Lung (tissue), 12 donors: Measurements from ENCODE around the gene MYBPC2. TPM values are rescaled to one million over a fixed set of nuclear protein-coding genes. Genes with fewer than 3 reads are reported as not detected.
A peak's percentile ranks its signal among the peaks of the same experiment; 100 is the strongest.

Experiments used
- ATAC-seq: fragments of 200-7000 bp; cut with Tn5 transposase; one replicate; pipeline ENCODE4 v1.9.1; 2020; ENCODE audit warnings: moderate number of reproducible peaks; ENCODE audit not compliant: insufficient read depth, low FRiP score
- DNase-seq, 3 donors: peaks; one replicate each; pipeline ENCODE4 v3.0.0-alpha.2; 2013 to 2017
- H3K27ac ChIP-seq, 2 donors: one replicate each; pipeline ENCODE4 v1.5.1; 2013; ENCODE audit warnings: mild to moderate bottlenecking in 2 of 2, moderate library complexity in 2 of 2, control low read depth in 1 of 2, inconsistent platforms in 1 of 2, low read depth in 1 of 2, low read length in 1 of 2
- H3K27me3 ChIP-seq, 3 donors: one replicate each; pipeline ENCODE4 v1.5.1; 2013; ENCODE audit warnings: low read length in 2 of 3; ENCODE audit not compliant: control insufficient read depth in 3 of 3, insufficient read depth in 3 of 3
- H3K36me3 ChIP-seq, 4 donors: one replicate each; pipeline ENCODE4 v1.5.1; 2013; ENCODE audit warnings: low read length in 4 of 4, mild to moderate bottlenecking in 1 of 4, moderate library complexity in 1 of 4; ENCODE audit not compliant: control insufficient read depth in 4 of 4, insufficient read depth in 4 of 4
- H3K4me1 ChIP-seq, 5 donors: one replicate each; pipeline ENCODE4 v1.5.1; 2013; ENCODE audit warnings: low read length in 5 of 5, mild to moderate bottlenecking in 2 of 5, moderate library complexity in 1 of 5; ENCODE audit not compliant: control insufficient read depth in 5 of 5, insufficient read depth in 5 of 5
- H3K4me3 ChIP-seq: one replicate; pipeline ENCODE4 v1.5.1; 2013; ENCODE audit warnings: mild to moderate bottlenecking, control low read depth, moderate library complexity
- H3K9ac ChIP-seq, 2 donors: one replicate each; pipeline ENCODE4 v1.5.1; 2013; ENCODE audit warnings: low read length in 2 of 2, control low read depth in 1 of 2; ENCODE audit not compliant: insufficient read depth in 1 of 2
- H3K9me3 ChIP-seq, 4 donors: one replicate each; pipeline ENCODE4 v1.5.1; 2013; ENCODE audit warnings: low read length in 3 of 4, mild to moderate bottlenecking in 1 of 4, moderate library complexity in 1 of 4; ENCODE audit not compliant: control insufficient read depth in 4 of 4, insufficient read depth in 3 of 4
- WGBS, 2 donors: extraction: QIAGEN DNeasy Blood & Tissue Kit; methylation state at CpG; one replicate each; pipeline ENCODE4 v1.1.7; 2013; 5-methylcytosine and 5-hydroxymethylcytosine counted together
- polyA plus RNA-seq, 2 donors: library from polyadenylated mRNA; stranded (reverse); fragments of 200-250 nt; gene quantifications; one replicate each; pipeline ENCODE4 v1.2.1, GENCODE V29; 2013
- total RNA-seq, 2 donors: library from RNA; depleted of rRNA in 1 of 2; stranded (reverse); fragments of >200 nt in 1 of 2; gene quantifications; one replicate each; pipeline ENCODE4 v1.2.1, GENCODE V29; 2014 to 2021
- TF ChIP-seq, protein P1 (sequence below): IDR thresholded peaks from 2 replicates; pipeline ENCODE4 v1.5.1; 2012; ENCODE audit warnings: mild to moderate bottlenecking; ENCODE audit errors: control extremely low read depth, extremely low read depth
- donor health status: control.
- donor health status: control.
- donor health status: Bipolar disorder and iron deficiency.
- donor health status: healthy.
- donor health status: DM: yes; HTN: yes; CAD: no.

The MYBPC2 gene
- total and polyA plus RNA-seq, 4 donors = 0.04 to 0.91 (median 0.38) TPM

DNA sequence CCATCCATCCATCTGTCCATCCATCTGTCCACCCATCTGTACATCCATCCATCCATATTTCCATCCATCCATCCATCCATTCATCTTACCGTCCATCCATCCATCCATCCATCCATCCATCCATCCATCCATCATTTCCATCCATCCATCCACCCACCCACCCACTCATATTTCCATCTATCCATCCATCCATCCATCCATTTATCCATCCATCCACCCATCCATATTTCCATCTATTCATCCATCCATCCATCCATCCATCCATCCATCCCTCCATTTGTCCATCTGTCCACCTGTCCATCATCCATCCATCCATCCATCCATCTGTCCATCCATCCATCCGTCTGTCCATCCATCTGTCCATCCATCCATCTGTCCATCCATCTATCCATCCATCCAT, 23.3 kb downstream of the MYBPC2 start:
- Histone ChIP-seq H3K9me3 (no peaks in the 10 kb centered on the region), H3K4me3 (no peak overlapping the region), H3K27ac (no peak overlapping the region), H3K27me3 (peaks cover 0 to 24% (median 0%) of the 10 kb centered on the region in 3 donors), H3K4me1 (peaks cover 0 to 3% (median 0%) of the 10 kb centered on the region in 5 donors), H3K9ac (no peak overlapping the region), H3K36me3 (no peaks in the 10 kb centered on the region)
- ATAC-seq (no peak), DNase-seq (no peak)
- TF ChIP-seq, protein P1, sequence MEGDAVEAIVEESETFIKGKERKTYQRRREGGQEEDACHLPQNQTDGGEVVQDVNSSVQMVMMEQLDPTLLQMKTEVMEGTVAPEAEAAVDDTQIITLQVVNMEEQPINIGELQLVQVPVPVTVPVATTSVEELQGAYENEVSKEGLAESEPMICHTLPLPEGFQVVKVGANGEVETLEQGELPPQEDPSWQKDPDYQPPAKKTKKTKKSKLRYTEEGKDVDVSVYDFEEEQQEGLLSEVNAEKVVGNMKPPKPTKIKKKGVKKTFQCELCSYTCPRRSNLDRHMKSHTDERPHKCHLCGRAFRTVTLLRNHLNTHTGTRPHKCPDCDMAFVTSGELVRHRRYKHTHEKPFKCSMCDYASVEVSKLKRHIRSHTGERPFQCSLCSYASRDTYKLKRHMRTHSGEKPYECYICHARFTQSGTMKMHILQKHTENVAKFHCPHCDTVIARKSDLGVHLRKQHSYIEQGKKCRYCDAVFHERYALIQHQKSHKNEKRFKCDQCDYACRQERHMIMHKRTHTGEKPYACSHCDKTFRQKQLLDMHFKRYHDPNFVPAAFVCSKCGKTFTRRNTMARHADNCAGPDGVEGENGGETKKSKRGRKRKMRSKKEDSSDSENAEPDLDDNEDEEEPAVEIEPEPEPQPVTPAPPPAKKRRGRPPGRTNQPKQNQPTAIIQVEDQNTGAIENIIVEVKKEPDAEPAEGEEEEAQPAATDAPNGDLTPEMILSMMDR = no peak
- WGBS, 2 donors = 84 to 94% methylated on average over 2 of the region's 2 CpGs

DNA sequence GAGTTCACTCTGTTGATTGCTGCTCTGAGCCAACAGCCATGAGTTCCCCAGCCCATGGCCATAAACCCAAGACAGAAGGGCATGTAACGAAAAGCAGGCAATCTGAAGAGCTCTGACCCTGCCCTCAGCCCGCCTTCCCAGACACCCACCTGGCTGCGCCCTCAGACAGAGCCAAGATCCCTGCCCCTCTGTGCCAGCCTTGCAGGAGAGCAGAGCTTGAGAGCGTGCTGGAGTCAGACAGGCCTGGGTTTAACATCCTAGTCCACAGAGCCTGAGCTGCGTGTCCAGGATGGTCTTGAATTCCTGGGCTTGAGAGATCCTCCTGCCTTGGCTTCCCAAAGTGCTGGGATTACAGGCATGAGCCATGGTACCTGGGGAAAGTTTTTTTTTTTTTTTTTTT, 24.6 kb downstream of the MYBPC2 start:
- TF ChIP-seq, protein P1 = no peak
- Histone ChIP-seq H3K4me3 (no peak overlapping the region), H3K9me3 (no peaks in the 10 kb centered on the region), H3K27ac (no peak overlapping the region), H3K36me3 (no peaks in the 10 kb centered on the region), H3K4me1 (peaks cover 0 to 3% (median 0%) of the 10 kb centered on the region in 5 donors), H3K9ac (no peak overlapping the region), H3K27me3 (peaks cover 0 to 17% (median 0%) of the 10 kb centered on the region in 3 donors)
- WGBS, 2 donors = 88 to 90% methylated on average over 5 of the region's 5 CpGs
- ATAC-seq (no peak), DNase-seq (no peak)

DNA sequence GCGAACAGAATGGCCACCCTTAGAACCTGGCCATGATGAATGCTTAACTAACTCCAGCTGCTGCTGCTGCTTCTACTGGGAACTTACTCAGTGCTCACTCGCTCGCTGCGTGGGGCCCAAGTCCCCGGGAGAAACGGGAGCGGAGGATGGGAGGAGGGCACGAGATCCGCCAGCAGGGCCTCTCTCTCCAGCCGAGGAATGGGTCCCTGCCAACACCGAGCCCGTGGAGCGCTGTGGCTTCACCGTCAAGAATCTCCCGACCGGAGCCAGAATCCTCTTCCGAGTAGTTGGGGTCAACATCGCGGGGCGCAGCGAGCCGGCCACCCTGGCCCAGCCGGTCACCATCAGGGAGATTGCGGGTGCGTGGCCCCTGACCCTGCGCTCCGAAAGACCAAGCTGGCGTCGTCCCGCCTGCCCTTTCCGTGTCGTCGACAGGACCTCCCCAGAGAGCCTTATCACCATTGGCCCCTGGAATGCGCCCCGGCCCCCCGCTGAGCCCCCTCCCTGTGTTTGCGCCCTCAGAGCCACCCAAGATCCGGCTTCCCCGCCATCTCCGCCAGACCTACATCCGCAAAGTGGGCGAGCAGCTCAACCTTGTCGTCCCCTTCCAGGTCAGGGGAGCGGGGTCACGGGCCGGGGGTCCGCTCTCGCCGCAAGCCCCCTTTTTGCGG, 25.8 kb downstream of the MYBPC2 start:
- H3K4me3 ChIP-seq = no peak overlapping the region
- no peaks in the 10 kb centered on the region for H3K36me3 ChIP-seq
- H3K27ac ChIP-seq = no peak overlapping the region
- TF ChIP-seq, protein P1 = no peak
- no peak overlapping the region for H3K9ac ChIP-seq
- H3K4me1 ChIP-seq = peaks cover 0 to 3% (median 0%) of the 10 kb centered on the region in 5 donors
- peak in 2 of 3 donors; percentile 22 to 45 for DNase-seq
- H3K9me3 ChIP-seq = no peaks in the 10 kb centered on the region
- WGBS, 2 donors = 42 to 49% methylated on average over 50 of the region's 50 CpGs
- ATAC-seq = no peak
- H3K27me3 ChIP-seq = peaks cover 0 to 17% (median 0%) of the 10 kb centered on the region in 3 donors

DNA sequence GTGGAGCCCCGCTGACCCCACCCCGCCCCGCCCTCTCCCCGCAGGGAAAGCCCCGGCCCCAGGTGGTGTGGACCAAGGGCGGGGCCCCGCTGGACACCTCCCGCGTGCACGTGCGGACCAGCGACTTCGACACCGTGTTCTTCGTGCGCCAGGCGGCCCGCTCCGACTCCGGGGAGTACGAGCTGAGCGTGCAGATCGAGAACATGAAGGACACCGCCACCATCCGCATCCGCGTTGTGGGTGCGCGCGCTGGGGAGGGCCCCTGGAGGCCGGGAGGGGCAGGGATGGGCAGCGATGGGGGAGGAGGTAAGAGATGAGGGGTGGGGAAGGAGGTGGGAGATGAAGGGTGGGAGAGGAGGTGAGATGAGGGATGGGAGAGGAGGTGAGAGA, 26.4 kb downstream of the MYBPC2 start:
- H3K4me3 ChIP-seq = no peak overlapping the region
- H3K4me1 ChIP-seq = peaks cover 0 to 3% (median 0%) of the 10 kb centered on the region in 5 donors
- peak in 1 of 3 donors; percentile 14 for DNase-seq
- peaks cover 0 to 17% (median 0%) of the 10 kb centered on the region in 3 donors for H3K27me3 ChIP-seq
- TF ChIP-seq, protein P1 = no peak
- H3K27ac ChIP-seq = no peak overlapping the region
- WGBS, 2 donors = 65 to 68% methylated on average over 32 of the region's 32 CpGs
- no peaks in the 10 kb centered on the region for H3K9me3 ChIP-seq
- ATAC-seq = no peak
- H3K9ac ChIP-seq = no peak overlapping the region
- no peaks in the 10 kb centered on the region for H3K36me3 ChIP-seq
